SK-N-MC (cell line): ENCODE results near the gene SLC7A7.

ENCODE experiments used
- EZH2 ChIP-seq: fragments of 200-600 bp; sonication (generic); IDR thresholded peaks from one replicate; pipeline ENCODE4 v1.6.1; 2017; ENCODE audit warnings: antibody characterized with exemption
- POLR2AphosphoS5 ChIP-seq: IDR thresholded peaks from 2 replicates; pipeline ENCODE4 v1.6.1; 2012; ENCODE audit warnings: mild to moderate bottlenecking, low read depth, low read length, borderline replicate concordance

GRCh38 chr14:22780105-22780679 is 35.0 kb downstream of the SLC7A7 start:
- no peak for TF ChIP-seq POLR2AphosphoS5
- no peak for TF ChIP-seq EZH2
